Fibroblast of skin of right biceps (primary cell): ENCODE measurements around the gene PHYHD1.
"Not testable (repeated sequence)": the region's sequence is repeated elsewhere in the genome, so short reads cannot be mapped to it uniquely, and the experiment has no call there.

Experiments used
- DNase-seq: peaks from one replicate; pipeline ENCODE4 v3.0.0-alpha.2; 2013

Gene PHYHD1

DNA sequence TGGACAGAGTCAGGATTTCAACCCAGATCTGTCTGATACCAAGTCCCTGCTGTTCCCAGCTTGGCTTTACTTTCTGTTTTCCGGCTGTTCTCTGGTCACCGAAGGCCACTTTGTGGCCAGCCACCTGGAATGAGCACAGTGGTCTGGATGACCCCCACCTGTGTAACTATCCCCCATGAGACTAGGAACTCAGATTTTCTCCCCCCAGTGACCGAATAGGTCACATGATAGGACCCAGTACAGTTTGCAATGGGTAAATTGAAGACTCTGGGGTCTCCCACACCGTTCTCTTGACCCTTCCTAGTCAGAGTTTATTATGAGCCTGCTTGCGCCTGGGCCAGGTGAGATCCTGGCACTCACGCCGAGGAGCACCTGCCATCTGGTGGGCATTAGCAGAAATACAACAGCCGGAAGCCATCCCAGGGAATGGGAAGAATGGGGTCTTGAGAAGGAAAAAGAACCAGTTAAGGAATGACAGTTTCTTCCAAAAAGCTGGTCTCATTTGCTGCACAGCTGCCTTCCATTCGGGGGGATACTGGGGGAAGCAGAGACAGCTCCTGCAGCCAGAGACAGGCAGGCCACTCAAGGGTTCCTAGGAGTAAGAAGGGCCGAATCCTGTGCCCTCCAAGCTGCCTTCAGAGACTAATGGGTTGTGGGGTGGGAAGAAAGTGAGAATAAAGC lies 7.1 kb downstream of the PHYHD1 start:
- DNase-seq = peak; percentile 44

DNA sequence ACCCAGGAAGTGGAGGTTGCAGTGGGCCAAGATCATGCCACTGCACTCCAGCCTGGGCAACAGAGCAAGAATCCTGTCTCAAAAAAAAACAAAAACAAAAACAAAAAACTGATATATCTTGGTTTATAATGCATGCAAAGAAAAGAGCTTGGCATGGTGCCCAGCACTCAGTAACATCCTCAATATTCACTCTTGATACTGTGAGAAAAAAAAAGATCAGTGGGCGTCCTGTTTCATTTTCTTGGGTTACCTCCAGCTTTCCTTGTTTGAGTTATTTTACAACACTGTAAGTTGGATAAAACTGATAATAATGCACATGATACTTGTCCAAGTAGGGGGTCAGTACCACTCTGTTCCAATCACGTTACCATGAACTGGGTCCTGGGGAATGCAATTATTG lies 7.8 kb downstream of the PHYHD1 start:
- DNase-seq = no peak

DNA sequence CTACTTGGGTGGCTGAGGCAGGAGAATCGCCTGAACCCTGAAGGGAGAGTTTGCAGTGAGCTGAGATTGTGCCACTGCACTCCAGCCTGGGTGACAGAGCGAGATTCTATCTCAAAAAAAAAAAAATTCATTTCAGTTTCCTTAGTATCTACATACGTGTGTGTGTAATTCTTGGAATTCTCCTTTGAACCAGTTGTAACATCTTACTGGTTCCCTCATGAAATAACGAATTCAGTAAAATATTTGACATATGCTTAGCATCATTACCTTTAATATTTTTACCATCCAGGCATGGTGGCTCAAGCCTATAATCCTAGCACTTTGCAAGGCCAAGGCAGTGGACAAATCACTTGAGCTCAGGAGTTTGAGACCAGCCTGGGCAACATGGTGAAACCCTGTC lies 8.8 kb downstream of the PHYHD1 start:
- no peak for DNase-seq

DNA sequence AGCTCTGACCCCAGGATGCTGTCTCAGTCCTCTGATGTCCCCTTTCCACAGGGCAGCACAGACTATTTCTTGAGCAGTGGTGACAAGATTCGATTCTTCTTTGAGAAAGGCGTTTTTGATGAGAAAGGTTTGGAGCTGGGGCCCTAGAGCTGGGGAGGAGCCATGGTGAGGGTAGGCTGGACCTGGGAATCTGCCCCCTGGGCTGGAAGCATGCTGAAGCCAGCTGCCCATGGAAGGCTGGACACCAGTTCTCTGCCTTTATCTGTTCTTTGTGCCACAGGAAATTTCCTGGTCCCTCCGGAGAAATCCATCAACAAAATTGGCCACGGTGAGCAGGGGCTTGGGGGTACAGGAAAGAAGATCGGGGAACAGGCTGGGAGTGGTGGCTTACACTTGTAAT lies 12.9 kb downstream of the PHYHD1 start:
- no peak for DNase-seq

DNA sequence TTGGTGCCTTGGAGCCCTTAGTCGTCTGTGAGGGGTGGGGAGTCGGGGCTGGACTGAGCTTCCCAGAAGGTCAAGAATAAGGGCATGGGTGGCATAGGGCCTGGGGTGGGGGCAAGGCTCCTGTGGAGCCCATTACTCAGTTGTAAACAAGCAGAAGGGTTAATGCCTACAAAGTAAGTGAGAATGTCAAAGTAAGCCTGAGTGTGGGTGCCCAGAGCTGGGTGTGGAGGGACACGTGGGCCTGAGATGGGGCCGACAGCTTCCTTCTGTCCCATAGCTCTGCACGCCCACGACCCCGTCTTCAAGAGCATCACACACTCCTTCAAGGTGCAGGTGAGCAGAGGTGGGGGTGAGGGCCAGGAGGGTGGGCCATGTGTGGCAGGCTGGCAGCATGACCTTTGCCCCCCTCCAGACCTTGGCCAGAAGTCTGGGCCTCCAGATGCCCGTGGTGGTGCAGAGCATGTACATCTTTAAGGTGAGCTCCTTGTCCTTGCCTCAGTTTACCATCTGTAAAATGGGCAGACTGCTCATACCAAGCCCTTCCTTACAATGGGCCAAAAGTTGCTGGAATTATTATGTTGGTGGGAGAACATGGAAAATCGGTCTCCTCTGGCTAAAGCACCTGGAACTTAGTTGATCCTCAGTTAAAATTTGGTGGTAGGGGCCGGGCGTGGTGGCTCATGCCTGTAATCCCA lies 15.5 kb downstream of the PHYHD1 start:
- DNase-seq = no peak

DNA sequence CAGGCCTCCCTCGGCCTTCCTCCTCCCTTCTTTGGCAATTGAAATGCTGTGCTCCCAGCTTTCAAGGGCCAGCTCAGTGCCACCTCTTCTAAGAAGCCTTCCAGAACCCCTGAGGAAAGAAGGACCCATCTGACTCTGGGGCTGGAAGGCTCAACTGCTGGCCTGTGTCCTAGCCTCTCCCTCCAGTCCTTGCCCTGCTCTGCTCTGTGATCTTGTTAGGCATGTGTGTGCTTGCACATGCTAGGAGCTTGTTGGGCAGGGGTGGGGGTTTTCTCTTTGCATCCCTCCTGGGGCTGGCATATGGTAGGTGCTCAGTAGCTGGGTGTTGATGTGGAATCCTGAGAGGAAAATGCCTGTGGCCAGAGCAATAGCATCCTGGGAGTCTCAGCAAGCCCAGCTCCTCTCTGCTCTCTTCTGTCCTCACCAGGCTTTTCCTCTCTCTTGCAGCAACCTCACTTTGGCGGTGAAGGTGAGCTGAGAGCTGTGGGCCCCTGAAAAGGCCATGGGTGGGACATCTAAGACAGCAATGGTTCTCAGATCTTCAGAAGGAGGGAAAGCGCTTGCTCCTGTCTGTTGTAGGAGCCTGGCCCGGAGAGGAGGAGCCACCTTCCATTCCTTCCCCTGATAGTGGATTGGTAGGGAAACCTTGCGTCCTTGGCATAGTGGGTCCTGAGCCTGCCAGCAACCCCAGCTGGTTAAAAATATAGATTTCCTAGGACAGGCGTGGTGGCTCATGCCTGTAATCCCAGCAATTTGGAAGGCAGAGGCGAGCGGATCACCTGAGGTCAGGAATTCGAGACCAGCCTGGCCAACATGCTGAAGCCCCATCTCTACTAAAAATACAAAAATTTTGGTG lies 16.8 kb downstream of the PHYHD1 start:
- DNase-seq = no peak

DNA sequence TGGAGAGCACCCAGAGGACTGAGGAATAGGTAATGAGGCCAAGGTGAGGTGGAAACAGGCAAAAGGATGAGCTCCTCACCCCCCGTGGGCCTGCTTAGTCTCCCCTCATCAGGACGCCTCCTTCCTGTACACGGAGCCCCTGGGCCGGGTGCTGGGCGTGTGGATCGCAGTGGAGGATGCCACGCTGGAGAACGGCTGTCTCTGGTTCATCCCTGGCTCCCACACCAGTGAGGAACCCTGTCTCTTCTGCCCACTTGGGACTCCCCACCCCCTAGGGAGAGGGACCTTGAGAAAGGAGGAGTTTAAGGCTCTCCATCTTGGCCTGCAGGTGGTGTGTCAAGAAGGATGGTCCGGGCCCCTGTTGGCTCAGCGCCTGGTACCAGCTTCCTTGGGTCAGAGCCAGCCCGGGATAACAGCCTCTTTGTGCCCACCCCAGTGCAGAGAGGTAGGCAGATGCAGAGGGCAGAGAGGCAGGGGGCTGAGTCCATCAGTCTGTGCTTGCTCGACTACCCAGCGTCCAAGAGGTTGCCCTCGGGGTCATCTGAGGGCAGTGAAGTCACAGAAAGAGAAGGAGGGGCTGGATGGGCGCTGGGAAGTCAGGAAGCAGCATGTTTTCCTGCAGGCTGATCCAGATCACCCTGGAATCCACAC lies 19.6 kb downstream of the PHYHD1 start:
- no peak for DNase-seq

DNA sequence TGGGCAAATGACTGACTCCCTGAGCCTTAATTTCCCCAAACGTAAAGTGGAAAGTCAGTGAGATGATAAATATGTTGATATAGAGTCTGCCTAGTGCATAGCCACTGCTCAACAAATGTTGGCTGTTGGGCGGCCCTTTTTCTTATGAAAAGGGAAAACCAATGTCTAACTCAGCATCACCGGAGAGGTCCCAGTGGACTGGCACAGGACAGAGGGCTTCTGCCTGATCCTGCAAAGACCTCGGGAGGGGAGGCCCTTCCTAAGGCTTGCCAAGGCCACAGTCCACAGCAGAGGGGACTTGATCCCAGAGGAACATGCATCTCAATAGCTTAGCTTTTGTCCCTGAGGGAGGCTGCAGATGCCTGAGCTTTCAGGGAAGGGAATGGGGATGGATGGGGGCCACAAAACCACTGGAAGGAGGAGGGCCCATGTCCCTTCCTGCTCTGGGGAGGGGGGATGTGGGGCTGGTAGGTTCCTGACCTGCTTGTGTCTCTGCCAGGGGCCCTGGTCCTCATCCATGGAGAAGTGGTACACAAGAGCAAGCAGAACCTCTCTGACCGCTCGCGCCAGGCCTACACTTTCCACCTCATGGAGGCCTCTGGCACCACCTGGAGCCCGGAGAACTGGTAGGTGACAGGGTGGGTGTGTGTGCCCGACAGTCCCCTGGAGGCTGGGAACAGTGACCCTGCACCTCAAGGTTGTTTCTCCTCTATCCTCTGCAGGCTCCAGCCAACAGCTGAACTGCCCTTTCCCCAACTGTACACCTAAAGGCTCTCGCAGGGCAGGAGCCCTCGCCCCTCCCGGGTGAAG lies 20.4 kb downstream of the PHYHD1 start:
- no peak for DNase-seq

DNA sequence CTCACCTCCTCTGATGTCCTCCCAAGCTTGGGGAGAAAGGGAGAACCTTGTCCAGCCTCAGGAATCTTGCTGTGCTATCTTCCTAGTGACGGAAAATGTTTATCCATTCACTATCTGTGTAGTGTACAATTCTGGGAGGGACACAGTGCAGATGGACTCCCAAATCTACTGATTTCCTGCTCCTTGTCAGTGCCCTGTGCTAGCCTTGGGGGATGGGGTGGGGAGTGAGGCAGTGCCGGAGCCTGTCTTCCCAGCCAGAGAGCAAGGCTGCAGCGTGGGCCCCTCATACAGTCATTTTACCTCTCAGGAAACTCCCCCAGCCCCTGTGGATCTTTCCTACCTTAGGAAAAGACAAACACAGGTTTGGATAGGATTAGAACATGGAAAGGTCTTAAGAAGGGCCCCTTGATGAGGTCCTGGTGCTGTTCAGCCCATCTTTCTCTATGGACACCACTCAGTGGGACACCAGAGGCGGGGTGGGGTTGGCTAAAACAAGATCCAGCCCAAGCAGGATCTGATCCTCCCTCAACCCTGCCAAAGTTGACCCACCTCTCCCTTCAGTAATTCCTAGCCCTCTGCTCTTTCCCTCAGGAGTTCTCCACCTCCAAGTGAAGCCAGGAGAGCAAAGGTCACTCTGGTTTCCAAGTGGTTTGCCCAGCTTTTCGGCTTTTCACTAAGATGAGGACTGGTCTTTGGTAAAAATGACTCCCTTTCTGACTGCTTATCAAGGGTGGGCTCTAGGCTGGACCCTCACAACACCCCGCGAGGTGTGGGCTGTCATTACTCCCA lies 23.2 kb downstream of the PHYHD1 start:
- no peak for DNase-seq

DNA sequence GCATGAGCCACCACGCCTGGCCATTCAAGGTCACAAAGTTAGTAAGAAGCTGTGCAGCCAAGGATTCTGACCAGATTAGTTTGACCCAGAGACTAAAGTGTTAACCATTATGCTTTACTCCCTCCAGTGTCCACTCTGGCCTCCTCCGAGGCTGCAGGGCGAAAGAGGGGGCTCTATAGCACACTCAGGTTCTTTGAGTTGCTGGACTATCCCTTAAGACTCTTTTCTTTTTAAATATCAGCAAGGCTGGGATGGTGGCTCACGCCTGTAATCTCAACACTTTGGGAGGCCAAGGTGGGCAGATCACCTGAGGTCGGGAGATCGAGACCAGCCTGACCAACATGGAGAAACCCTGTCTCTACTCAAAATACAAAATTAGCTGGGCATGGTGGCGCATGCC lies 24.2 kb downstream of the PHYHD1 start:
- DNase-seq = not testable (repeated sequence)

DNA sequence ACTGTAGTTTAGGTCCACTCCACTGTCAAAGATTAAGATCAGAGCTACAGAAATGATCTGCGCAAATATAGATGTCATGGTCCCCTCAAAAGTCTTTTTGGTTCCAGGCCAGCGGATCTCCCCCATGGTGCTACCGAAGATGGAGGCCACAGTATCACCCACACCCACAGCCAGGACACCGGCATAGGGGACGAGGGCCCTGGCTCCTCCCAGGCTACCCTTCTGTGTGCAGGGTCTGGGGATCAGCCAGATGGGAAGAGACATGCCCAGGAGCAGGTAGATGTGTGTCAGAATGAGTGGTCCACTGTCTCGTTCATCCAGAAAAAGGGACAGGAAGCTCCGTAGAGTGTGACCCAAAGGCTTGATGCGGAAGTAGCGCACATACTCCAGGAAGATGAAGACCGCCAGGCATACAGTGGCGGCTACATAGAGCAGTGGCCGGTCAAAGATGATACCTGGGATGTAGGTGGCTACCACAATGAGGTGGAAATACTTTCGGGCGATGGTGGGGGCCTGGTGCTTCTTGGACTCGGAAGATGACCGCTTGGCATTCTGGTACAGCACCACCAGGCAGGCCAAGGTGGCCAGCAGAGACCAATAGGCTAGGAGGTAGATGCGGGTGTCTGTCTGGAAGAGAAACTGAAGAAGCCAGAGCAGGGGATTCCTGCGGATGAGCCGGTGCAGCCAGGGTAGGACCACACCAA lies 25.2 kb downstream of the PHYHD1 start:
- DNase-seq = no peak

DNA sequence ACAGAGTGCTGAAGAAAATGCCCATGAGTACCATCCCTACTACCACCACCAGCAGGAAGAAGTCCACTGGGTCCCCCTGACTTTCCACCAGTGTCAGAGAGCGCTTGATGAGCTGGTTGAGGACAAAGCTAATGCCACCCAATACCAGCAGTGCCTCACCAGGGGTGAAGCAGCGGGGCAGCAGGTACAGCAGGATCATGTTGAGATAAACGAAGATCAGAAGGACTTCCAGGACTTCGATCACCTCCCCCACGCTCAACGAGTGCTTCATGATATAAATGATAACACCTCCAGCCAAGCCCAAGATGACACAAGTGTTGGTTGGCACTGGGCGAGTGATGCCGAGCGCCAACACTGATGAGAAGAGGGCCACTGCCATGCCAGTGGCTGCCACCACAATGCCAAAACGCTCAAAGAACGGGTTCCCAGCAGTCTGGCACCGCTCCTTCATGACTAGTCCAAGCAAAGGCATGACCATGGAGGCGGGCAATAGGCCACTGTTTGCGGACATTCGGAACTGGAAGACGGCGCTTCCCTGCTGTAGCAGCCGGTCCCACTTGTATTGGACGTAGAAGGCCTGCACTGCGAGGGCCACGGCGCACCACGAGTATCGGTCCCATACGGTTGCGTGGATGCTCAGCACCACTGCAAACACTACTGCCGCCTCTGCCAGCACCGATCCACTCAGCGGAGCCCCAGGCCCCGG lies 25.9 kb downstream of the PHYHD1 start:
- DNase-seq = peak; percentile 17

DNA sequence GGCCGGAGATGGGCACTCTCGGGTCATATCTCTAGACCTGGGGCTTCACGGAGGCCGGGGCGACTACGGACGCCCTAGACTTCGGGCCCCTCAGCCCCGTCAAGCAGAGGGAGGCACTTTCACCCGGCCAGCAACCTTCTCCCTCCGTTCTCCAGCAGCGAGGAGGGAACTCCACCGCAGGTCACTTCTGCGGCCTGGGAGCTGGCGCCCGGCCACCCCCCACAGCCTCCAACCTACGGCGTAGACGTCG lies 26.4 kb downstream of the PHYHD1 start:
- DNase-seq = no peak

DNA sequence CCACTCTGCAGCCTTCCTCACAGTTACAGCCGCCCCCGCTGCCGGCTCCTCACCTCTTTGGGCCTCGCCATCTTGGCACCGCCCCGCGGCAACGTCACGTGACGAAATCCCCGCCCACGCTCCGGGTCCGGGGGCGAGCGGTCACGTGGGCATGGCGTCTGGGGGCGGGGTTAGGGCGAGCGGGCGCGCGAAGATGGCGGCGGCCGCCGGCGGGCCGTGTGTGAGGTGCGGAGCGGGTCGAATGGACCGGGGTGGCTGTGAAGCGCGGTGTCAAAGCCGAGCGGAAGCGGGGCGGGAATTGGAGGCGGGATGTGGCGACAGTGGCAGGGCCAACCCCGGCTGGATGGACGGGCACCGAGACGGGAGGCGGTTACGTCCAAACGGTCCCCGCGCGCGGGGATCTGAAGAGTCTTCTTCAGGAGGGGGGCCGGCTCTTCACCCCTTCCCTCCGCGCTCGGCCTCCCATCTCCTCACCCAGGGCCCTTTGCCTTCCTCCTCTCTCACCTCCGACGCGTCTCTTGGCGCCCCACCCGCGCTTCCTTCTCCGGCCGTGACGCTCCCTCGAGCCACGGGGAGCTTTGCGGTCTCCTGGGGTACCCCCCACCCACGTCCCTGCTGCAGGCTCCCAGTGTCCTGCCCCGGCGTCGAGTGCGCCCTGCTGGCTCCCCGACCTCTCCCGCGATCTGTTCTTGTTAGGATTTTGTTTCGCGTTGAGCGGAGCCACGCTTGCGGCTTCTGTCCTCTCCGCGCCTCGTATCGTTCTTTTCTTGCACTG lies 26.9 kb downstream of the PHYHD1 start, which contains the start of the genes DOLK and NUP188:
DOLK (minus strand) TSS at position 77 of the 775 bp plus-strand sequence. CDS start 300 bp downstream, outside the sequence.
NUP188 (plus strand) TSS at position 173 of the 775 bp plus-strand sequence; CDS start at position 194, 21 bp downstream.
- peak; percentile 92 for DNase-seq

DNA sequence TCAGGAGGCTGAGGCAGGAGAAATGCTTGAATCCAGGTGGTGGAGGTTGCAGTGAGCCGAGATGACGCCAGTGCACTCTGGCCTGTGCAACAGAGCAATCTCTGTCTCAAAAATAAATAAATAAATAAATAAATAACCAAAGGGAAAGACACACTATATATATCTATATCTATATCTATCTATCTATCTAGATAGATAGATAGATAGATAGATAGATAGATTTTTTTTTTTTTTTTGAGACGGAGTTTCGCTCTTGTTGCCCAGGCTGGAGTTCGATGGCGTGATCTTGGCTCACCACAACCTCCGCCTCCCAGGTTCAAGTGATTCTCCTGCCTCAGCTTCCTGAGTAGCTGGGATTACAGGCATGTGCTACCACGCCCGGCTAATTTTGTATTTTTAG lies 40.6 kb downstream of the PHYHD1 start:
- DNase-seq = not testable (repeated sequence)

DNA sequence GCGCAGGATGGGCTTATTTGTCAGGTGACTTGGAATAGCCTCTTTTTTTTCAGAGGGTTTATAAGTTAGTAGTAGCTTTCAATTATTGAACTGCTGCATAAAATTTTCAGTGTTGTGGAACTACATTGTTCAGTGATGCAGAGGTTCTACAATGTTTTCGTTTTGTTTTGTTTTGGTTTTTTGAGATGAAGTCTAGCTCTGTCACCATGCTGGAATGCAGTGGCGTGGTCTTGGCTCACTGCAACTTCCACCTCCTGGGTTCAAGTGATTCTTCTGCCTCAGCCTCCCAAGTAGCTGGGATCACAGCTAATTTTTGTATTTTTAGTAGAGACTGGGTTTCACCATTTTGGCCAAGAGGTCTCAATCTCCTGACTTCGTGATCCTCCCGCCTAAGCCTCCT lies 48.7 kb downstream of the PHYHD1 start:
- peak; percentile 25 for DNase-seq

DNA sequence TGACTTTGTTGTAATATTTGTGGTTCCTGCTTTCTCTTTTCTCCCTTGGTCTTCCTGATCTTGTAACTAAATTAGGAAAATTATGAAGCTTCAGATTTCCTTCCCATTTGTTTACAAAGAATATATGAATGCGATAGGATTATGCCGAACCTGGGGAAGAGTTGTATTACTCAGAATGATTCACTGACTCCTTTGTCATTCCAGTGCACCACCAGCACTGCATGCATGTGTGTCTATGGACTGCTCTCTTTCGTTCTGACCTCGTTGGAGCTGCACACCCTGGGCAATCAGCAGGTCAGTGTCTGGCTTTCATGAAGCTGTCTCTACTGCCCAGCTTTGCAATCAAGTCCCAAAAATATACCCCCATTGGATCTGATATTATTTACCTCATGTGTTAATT lies 52.2 kb downstream of the PHYHD1 start:
- peak; percentile 62 for DNase-seq

DNA sequence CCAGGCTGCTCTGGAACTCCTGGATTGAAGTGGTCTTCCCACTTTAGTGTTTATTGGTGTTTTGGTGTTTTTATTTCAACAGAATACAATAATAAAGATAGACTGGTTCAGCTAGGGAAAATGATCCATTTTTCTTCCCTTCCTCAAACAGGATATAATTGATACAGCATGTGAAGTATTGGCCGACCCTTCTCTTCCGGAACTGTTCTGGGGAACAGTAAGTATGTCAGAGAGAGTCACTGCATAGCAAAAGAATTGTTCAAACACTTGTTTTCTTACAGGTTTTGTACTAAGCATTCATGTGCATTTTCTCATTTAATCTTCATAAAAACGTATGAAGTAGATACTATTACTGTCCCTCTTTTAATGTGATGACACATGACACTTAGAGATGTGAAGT lies 58.3 kb downstream of the PHYHD1 start:
- DNase-seq = no peak

DNA sequence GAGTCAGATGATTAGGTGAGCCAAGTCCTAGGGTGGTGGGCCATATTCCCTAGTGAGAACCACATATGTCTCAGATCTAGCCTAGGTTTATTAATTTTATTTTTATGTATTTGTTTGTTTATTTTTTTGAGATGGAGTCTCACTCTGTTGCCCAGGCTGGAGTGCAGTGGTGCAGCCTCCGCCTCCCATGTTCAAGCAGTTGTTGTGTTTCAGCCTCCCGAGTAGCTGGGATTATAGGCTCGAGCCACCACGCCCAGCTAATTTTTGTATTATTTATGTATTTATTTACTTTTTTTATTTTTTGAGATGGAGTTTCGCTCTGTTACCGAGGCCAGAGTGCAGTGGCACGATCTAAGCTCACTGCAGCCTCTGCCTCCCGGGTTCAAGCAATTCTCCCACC lies 62.8 kb downstream of the PHYHD1 start:
- DNase-seq = no peak
